ENCODE results near the gene SNRNP40. TPM values are rescaled to one million over a fixed set of nuclear protein-coding genes. Genes with fewer than 3 reads are reported as not detected.

SNRNP40 gene
- total RNA-seq, 1 donor from 2014 or later, result 38.1 TPM

DNA sequence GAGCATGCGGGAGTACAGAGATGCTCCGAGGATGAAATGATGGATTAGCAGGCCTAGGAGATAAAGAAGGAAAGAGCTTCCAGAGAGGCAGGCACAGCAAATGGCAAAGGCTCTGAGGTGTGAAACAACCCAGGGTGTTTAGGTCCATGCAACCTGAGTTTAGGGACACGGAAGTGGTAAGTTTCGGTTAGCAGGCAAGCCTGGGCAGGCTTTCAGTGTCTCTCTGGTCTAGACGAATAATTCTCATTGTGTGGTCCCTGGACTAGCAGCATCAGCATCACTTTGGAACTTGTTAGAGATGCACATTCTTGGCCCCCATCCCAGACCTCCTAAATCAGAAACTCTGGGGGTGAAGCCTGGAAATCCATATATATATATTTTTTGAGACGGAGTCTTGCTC, 75.5 kb downstream of the SNRNP40 start:
- intact Hi-C loops (cut with DNase I), result no loop called here
- TF ChIP-seq CTCF (IDR thresholded peaks at IDR 0.05) (no peak), POLR2AphosphoS5 (IDR thresholded peaks at IDR 0.05; ENCODE audit: insufficient read depth in 1 of 2, low read depth in 1 of 2) (no peak), POLR2A (IDR thresholded peaks at IDR 0.05) (no peak)
- H3K4me1 ChIP-seq, result peaks cover under 1% of the 10 kb centered on the region
- H3K4me3 ChIP-seq, result no peak overlapping the region
- no peaks in the 10 kb centered on the region for H3K27me3 ChIP-seq
- no peak for DNase-seq (ENCODE audit: extremely low spot score in 2 of 2)
- no peaks in the 10 kb centered on the region for H3K9me3 ChIP-seq
- H3K36me3 ChIP-seq, result no peaks in the 10 kb centered on the region
- H3K27ac ChIP-seq, result no peak overlapping the region

GRCh38 chr1:31219489-31219888, 77.1 kb downstream of the SNRNP40 start:
- H3K36me3 ChIP-seq, result no peaks in the 10 kb centered on the region
- no peak overlapping the region for H3K4me3 ChIP-seq
- no peak for TF ChIP-seq POLR2A (IDR thresholded peaks at IDR 0.05)
- no peak for TF ChIP-seq CTCF (IDR thresholded peaks at IDR 0.05)
- no peak for TF ChIP-seq POLR2AphosphoS5 (IDR thresholded peaks at IDR 0.05; ENCODE audit: insufficient read depth in 1 of 2, low read depth in 1 of 2)
- peaks cover 14% of the 10 kb centered on the region for H3K4me1 ChIP-seq
- no peaks in the 10 kb centered on the region for H3K27me3 ChIP-seq
- no peak for DNase-seq (ENCODE audit: extremely low spot score in 2 of 2)
- H3K9me3 ChIP-seq, result no peaks in the 10 kb centered on the region
- H3K27ac ChIP-seq, result no peak overlapping the region
- intact Hi-C loops (cut with DNase I), result no loop called here

DNA sequence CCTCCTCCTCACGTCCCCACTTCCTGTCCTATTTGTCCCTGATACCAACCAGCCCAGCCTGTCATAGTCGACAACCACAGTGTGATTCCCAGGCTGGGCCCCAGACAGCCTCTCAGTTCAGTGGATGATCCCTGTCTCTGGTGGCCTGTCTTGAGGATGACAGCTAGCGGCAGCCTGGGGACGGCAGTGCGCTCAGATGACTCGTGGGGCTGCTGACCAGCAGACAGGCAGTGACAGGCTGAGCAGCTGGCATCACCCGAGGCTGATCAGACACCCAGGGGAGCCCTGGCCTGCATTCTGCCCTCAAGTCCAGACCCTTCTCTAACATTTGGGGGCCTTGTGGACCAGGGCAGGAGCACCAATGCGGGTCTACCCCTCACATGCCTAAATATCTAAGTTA, 77.9 kb downstream of the SNRNP40 start:
- H3K9me3 ChIP-seq, result no peaks in the 10 kb centered on the region
- no peaks in the 10 kb centered on the region for H3K27me3 ChIP-seq
- peaks cover 14% of the 10 kb centered on the region for H3K4me1 ChIP-seq
- no peak for TF ChIP-seq POLR2AphosphoS5 (IDR thresholded peaks at IDR 0.05; ENCODE audit: insufficient read depth in 1 of 2, low read depth in 1 of 2)
- no peak for TF ChIP-seq POLR2A (IDR thresholded peaks at IDR 0.05)
- TF ChIP-seq CTCF (IDR thresholded peaks at IDR 0.05), result no peak
- intact Hi-C loops (cut with DNase I), result no loop called here
- no peaks in the 10 kb centered on the region for H3K36me3 ChIP-seq
- H3K27ac ChIP-seq, result no peak overlapping the region
- DNase-seq (ENCODE audit: extremely low spot score in 2 of 2), result no peak
- H3K4me3 ChIP-seq, result no peak overlapping the region

DNA sequence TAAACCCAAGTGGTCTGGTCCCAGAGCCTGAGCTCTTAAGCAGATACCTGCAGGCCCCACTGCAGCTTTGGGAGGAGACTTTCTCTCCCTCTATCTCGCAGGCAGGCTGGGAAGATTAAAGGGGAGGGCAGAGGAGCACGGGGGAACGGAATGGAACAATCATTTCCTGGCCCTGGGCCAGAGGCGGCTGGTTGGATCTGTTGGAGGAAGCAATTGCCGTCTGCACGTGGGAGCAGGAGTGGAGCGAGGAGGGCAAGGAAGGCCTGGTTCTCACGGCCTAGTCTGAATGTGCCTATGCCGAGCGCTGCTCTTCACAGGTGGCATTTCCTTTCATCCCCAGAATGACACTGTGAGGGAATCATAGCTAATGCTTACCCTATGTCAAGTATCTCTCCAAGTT, 80.6 kb downstream of the SNRNP40 start:
- Histone ChIP-seq H3K27me3 (no peaks in the 10 kb centered on the region), H3K4me1 (peaks cover 14% of the 10 kb centered on the region), H3K4me3 (no peak overlapping the region), H3K27ac (no peak overlapping the region), H3K9me3 (no peaks in the 10 kb centered on the region), H3K36me3 (no peaks in the 10 kb centered on the region)
- intact Hi-C loops (cut with DNase I), result no loop called here
- DNase-seq (ENCODE audit: extremely low spot score in 2 of 2), result no peak
- no peak for TF ChIP-seq CTCF (IDR thresholded peaks at IDR 0.05)
- no peak for TF ChIP-seq POLR2AphosphoS5 (IDR thresholded peaks at IDR 0.05; ENCODE audit: insufficient read depth in 1 of 2, low read depth in 1 of 2)
- no peak for TF ChIP-seq POLR2A (IDR thresholded peaks at IDR 0.05)

- Histone ChIP-seq H3K9me3 (no peaks in the 10 kb centered on the region), H3K27ac (no peak overlapping the region), H3K27me3 (no peaks in the 10 kb centered on the region), H3K4me1 (peaks cover 14% of the 10 kb centered on the region), H3K36me3 (no peaks in the 10 kb centered on the region), H3K4me3 (no peak overlapping the region)
- DNase-seq (ENCODE audit: extremely low spot score in 2 of 2), result no peak
- TF ChIP-seq POLR2A (IDR thresholded peaks at IDR 0.05), result no peak
- TF ChIP-seq CTCF (IDR thresholded peaks at IDR 0.05), result no peak
- TF ChIP-seq POLR2AphosphoS5 (IDR thresholded peaks at IDR 0.05; ENCODE audit: insufficient read depth in 1 of 2, low read depth in 1 of 2), result no peak
- intact Hi-C loops (cut with DNase I), result no loop called here
Observed at GRCh38 chr1:31215065-31215570, 81.5 kb downstream of the SNRNP40 start.
